ENCODE measurements around the gene LMNTD2.
A peak's percentile ranks its signal among the peaks of the same experiment; 100 is the strongest.

LMNTD2 gene

DNA sequence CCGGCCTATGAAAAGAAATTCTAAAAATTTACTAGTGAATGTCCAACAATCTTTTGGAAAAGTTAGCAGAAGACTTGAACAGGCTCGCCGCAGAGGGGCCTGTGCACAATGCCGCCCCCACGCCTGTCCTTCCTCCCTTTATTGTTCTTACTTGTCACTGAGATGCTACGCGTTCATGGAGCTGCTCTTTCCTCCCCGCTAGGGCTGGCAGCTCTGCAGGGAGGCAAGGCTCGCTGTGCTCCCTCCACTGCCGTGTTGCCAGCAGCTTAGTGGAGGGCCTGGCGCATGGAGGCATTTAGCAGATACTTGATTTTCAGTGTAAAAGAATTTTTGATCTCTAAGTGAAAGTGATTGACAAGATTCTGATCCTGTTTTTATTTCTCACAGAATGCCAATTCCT lies 30.5 kb upstream of the LMNTD2 start:
- no peak overlapping the region for H3K18ac ChIP-seq (ENCODE audit: low read length)
- no peak overlapping the region for H3K4ac ChIP-seq (ENCODE audit: low read depth, low read length)
- H3K4me1 ChIP-seq (ENCODE audit: control insufficient read depth in 1 of 2, insufficient read depth in 2 of 2, low read length in 2 of 2): peaks cover 7 to 13% of the 10 kb centered on the region in 2 experiments
- H3K79me1 ChIP-seq (ENCODE audit: low read length): no peaks in the 10 kb centered on the region
- H2BK12ac ChIP-seq (ENCODE audit: low read length): no peak overlapping the region
- H3K4me2 ChIP-seq (ENCODE audit: low read length): no peak overlapping the region
- no peak overlapping the region for H3K4me3 ChIP-seq (ENCODE audit: low read depth, low read length)
- no peak overlapping the region for H4K12ac ChIP-seq (ENCODE audit: low read depth, low read length)
- no peak for DNase-seq
- no peak overlapping the region for H3K14ac ChIP-seq (ENCODE audit: low read length)
- no peaks in the 10 kb centered on the region for H3K79me2 ChIP-seq (ENCODE audit: control insufficient read depth, insufficient read depth, low read length, poor library complexity)
- no peak overlapping the region for H2AFZ ChIP-seq (ENCODE audit: insufficient read depth, low read length, poor library complexity)
- peaks cover 2% of the 10 kb centered on the region for H3K9me3 ChIP-seq (ENCODE audit: insufficient read depth, low read depth, low read length)
- no CpG with 5 or more reads among the region's 11 CpGs for WGBS (ENCODE audit: extremely low coverage, insufficient coverage, insufficient read length)
- H3K27ac ChIP-seq (ENCODE audit: low read depth, low read length): no peak overlapping the region
- no peak overlapping the region for H3K23ac ChIP-seq (ENCODE audit: low read length)
- H4K91ac ChIP-seq (ENCODE audit: low read depth, low read length): no peak overlapping the region
- no peaks in the 10 kb centered on the region for H3K27me3 ChIP-seq (ENCODE audit: insufficient read depth, low read length)
- no peak overlapping the region for H2BK5ac ChIP-seq (ENCODE audit: low read depth, low read length, poor library complexity)
- no peak overlapping the region for H2AK5ac ChIP-seq (ENCODE audit: low read length)
- H2BK120ac ChIP-seq (ENCODE audit: insufficient read depth, low read length, poor library complexity): no peak overlapping the region
- no peak overlapping the region for H4K8ac ChIP-seq (ENCODE audit: low read depth, low read length)
- peaks cover 74 to 79% of the 10 kb centered on the region in 2 experiments for H3K36me3 ChIP-seq (ENCODE audit: control insufficient read depth in 1 of 2, insufficient read depth in 2 of 2, low read length in 2 of 2)
- H3K9ac ChIP-seq (ENCODE audit: low read length): no peak overlapping the region

- no peaks in the 10 kb centered on the region for H3K27me3 ChIP-seq (ENCODE audit: insufficient read depth, low read length)
- no peak overlapping the region for H2BK12ac ChIP-seq (ENCODE audit: low read length)
- H3K9me3 ChIP-seq (ENCODE audit: insufficient read depth, low read depth, low read length): peaks cover 4% of the 10 kb centered on the region
- no peak overlapping the region for H3K27ac ChIP-seq (ENCODE audit: low read depth, low read length)
- no peak overlapping the region for H3K9ac ChIP-seq (ENCODE audit: low read length)
- no peak overlapping the region for H2BK5ac ChIP-seq (ENCODE audit: low read depth, low read length, poor library complexity)
- WGBS (ENCODE audit: extremely low coverage, insufficient coverage, insufficient read length): no CpG with 5 or more reads among the region's 26 CpGs
- no peak for DNase-seq
- no peaks in the 10 kb centered on the region for H3K79me2 ChIP-seq (ENCODE audit: control insufficient read depth, insufficient read depth, low read length, poor library complexity)
- no peak overlapping the region for H3K4me2 ChIP-seq (ENCODE audit: low read length)
- no peak overlapping the region for H2AK5ac ChIP-seq (ENCODE audit: low read length)
- no peak overlapping the region for H4K8ac ChIP-seq (ENCODE audit: low read depth, low read length)
- H2AFZ ChIP-seq (ENCODE audit: insufficient read depth, low read length, poor library complexity): no peak overlapping the region
- H3K18ac ChIP-seq (ENCODE audit: low read length): peak overlapping the region; percentile 35
- H2BK120ac ChIP-seq (ENCODE audit: insufficient read depth, low read length, poor library complexity): no peak overlapping the region
- H3K23ac ChIP-seq (ENCODE audit: low read length): no peak overlapping the region
- no peaks in the 10 kb centered on the region for H3K79me1 ChIP-seq (ENCODE audit: low read length)
- H4K12ac ChIP-seq (ENCODE audit: low read depth, low read length): no peak overlapping the region
- H3K4ac ChIP-seq (ENCODE audit: low read depth, low read length): no peak overlapping the region
- no peak overlapping the region for H3K4me3 ChIP-seq (ENCODE audit: low read depth, low read length)
- H3K36me3 ChIP-seq (ENCODE audit: control insufficient read depth in 1 of 2, insufficient read depth in 2 of 2, low read length in 2 of 2): peaks cover 69 to 70% of the 10 kb centered on the region in 2 experiments
- H3K4me1 ChIP-seq (ENCODE audit: control insufficient read depth in 1 of 2, insufficient read depth in 2 of 2, low read length in 2 of 2): peaks cover 7 to 13% of the 10 kb centered on the region in 2 experiments
- no peak overlapping the region for H4K91ac ChIP-seq (ENCODE audit: low read depth, low read length)
- no peak overlapping the region for H3K14ac ChIP-seq (ENCODE audit: low read length)
Measured at GRCh38 chr11:589798-590197, 29.3 kb upstream of the LMNTD2 start.

DNA sequence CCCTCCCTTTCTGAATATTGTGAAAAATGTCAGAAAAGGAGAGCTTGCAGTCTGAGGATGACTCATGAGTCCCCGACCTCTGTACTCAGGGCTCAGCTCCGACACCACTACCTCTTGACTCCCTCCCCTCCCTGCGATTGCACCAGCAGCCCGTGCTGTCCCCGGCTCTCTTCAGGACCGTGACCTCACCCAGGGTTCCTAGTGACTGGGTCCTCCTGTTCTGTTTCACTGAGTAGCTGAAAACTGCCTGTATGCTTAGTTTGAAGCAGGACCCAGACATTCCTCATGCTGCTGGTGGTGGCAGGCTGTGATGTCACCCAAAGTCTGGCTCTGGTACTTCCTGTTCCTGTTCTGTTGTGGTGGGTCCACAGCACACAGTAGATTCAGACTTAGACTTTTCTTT lies 27.4 kb upstream of the LMNTD2 start:
- H3K14ac ChIP-seq (ENCODE audit: low read length): no peak overlapping the region
- H3K4ac ChIP-seq (ENCODE audit: low read depth, low read length): no peak overlapping the region
- peaks cover 7 to 13% of the 10 kb centered on the region in 2 experiments for H3K4me1 ChIP-seq (ENCODE audit: control insufficient read depth in 1 of 2, insufficient read depth in 2 of 2, low read length in 2 of 2)
- no peak overlapping the region for H2BK5ac ChIP-seq (ENCODE audit: low read depth, low read length, poor library complexity)
- WGBS (ENCODE audit: extremely low coverage, insufficient coverage, insufficient read length): no CpG with 5 or more reads among the region's 6 CpGs
- no peak overlapping the region for H3K4me3 ChIP-seq (ENCODE audit: low read depth, low read length)
- no peak overlapping the region for H2BK12ac ChIP-seq (ENCODE audit: low read length)
- peaks cover 67 to 69% of the 10 kb centered on the region in 2 experiments for H3K36me3 ChIP-seq (ENCODE audit: control insufficient read depth in 1 of 2, insufficient read depth in 2 of 2, low read length in 2 of 2)
- H4K8ac ChIP-seq (ENCODE audit: low read depth, low read length): no peak overlapping the region
- no peaks in the 10 kb centered on the region for H3K79me1 ChIP-seq (ENCODE audit: low read length)
- H3K9ac ChIP-seq (ENCODE audit: low read length): no peak overlapping the region
- peaks cover 4% of the 10 kb centered on the region for H3K9me3 ChIP-seq (ENCODE audit: insufficient read depth, low read depth, low read length)
- no peak overlapping the region for H2BK120ac ChIP-seq (ENCODE audit: insufficient read depth, low read length, poor library complexity)
- no peak overlapping the region for H3K23ac ChIP-seq (ENCODE audit: low read length)
- H2AK5ac ChIP-seq (ENCODE audit: low read length): no peak overlapping the region
- no peak overlapping the region for H3K4me2 ChIP-seq (ENCODE audit: low read length)
- peak; percentile 81 to 84 for DNase-seq
- H4K91ac ChIP-seq (ENCODE audit: low read depth, low read length): no peak overlapping the region
- no peak overlapping the region for H3K18ac ChIP-seq (ENCODE audit: low read length)
- H3K79me2 ChIP-seq (ENCODE audit: control insufficient read depth, insufficient read depth, low read length, poor library complexity): no peaks in the 10 kb centered on the region
- H3K27me3 ChIP-seq (ENCODE audit: insufficient read depth, low read length): no peaks in the 10 kb centered on the region
- no peak overlapping the region for H2AFZ ChIP-seq (ENCODE audit: insufficient read depth, low read length, poor library complexity)
- H4K12ac ChIP-seq (ENCODE audit: low read depth, low read length): peak overlapping the region; percentile 81
- peak overlapping the region; percentile 62 for H3K27ac ChIP-seq (ENCODE audit: low read depth, low read length)

- Histone ChIP-seq H3K4ac (ENCODE audit: low read depth, low read length) (no peak overlapping the region), H3K18ac (ENCODE audit: low read length) (no peak overlapping the region), H3K27me3 (ENCODE audit: insufficient read depth, low read length) (no peaks in the 10 kb centered on the region), H2AFZ (ENCODE audit: insufficient read depth, low read length, poor library complexity) (no peak overlapping the region), H2BK12ac (ENCODE audit: low read length) (no peak overlapping the region), H4K91ac (ENCODE audit: low read depth, low read length) (no peak overlapping the region), H4K8ac (ENCODE audit: low read depth, low read length) (no peak overlapping the region), H3K4me1 (ENCODE audit: control insufficient read depth in 1 of 2, insufficient read depth in 2 of 2, low read length in 2 of 2) (peaks cover 7 to 13% of the 10 kb centered on the region in 2 experiments), H3K27ac (ENCODE audit: low read depth, low read length) (peak overlapping the region; percentile 62), H3K79me1 (ENCODE audit: low read length) (no peaks in the 10 kb centered on the region), H3K4me3 (ENCODE audit: low read depth, low read length) (no peak overlapping the region), H2AK5ac (ENCODE audit: low read length) (no peak overlapping the region), H2BK5ac (ENCODE audit: low read depth, low read length, poor library complexity) (no peak overlapping the region), H3K9me3 (ENCODE audit: insufficient read depth, low read depth, low read length) (peaks cover 4% of the 10 kb centered on the region), H3K36me3 (ENCODE audit: control insufficient read depth in 1 of 2, insufficient read depth in 2 of 2, low read length in 2 of 2) (peaks cover 65 to 68% of the 10 kb centered on the region in 2 experiments), H3K14ac (ENCODE audit: low read length) (no peak overlapping the region), H3K4me2 (ENCODE audit: low read length) (peak overlapping the region; percentile 0), H3K9ac (ENCODE audit: low read length) (peak overlapping the region; percentile 8), H3K23ac (ENCODE audit: low read length) (no peak overlapping the region), H2BK120ac (ENCODE audit: insufficient read depth, low read length, poor library complexity) (no peak overlapping the region), H3K79me2 (ENCODE audit: control insufficient read depth, insufficient read depth, low read length, poor library complexity) (no peaks in the 10 kb centered on the region), H4K12ac (ENCODE audit: low read depth, low read length) (no peak overlapping the region)
- no peak for DNase-seq
- no CpG with 5 or more reads among the region's 8 CpGs for WGBS (ENCODE audit: extremely low coverage, insufficient coverage, insufficient read length)
Measured at GRCh38 chr11:587546-587945, 27.0 kb upstream of the LMNTD2 start.
